Measurements from ENCODE around the gene TTC23L. TPM values are rescaled to one million over a fixed set of nuclear protein-coding genes. Genes with fewer than 3 reads are reported as not detected.
A peak's percentile ranks its signal among the peaks of the same experiment; 100 is the strongest.

Gene TTC23L, protein sequence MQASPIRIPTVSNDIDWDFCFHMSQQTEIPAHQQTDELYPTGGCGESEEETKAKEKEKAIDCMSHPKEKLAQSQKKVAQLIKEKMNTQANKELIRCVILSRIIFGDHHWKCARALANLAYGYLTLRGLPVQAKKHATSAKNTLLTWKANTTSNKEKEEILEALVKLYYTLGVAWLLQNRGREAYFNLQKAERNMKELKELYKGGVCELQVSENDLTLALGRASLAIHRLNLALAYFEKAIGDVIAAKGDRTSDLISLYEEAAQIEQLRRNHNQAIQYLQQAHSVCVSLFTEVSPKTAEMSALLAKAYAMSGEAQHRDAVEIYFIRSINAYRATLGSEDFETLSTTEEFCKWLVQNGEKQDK
- 1 to 10 TPM in 1 of 4 donors, under 1 TPM in 3; 0.45 to 7.1 (median 0.75) TPM for total RNA-seq

GRCh38 chr5:34838785-34839714 lies at the start of gene TTC23L:
Gene TTC23L (plus strand): TSS chr5:34839164. CDS start chr5:34840672, 1,508 bp downstream.
- TF ChIP-seq POLR2A (IDR thresholded peaks at IDR 0.05), result peak in 1 of 2 donors; percentile 82
- TF ChIP-seq CTCF (IDR thresholded peaks at IDR 0.05), result no peak
- DNase-seq, result peak; percentile 91 to 93
- peaks cover 0 to 5% of the 10 kb centered on the region in 2 donors for H3K4me1 ChIP-seq
- H3K4me3 ChIP-seq (replicated peaks in 1 of 3), result peak within 1 kb of the TSS; percentile 56 to 89 (median 78)
- H3K9me3 ChIP-seq, result no peaks in the 10 kb centered on the region
- peak within 1 kb of the TSS; percentile 43 to 73 (median 57) for H3K27ac ChIP-seq
- 2 to 5% methylated on average over 48 to 54 of the region's 73 CpGs for WGBS, 2 donors
- H3K36me3 ChIP-seq, result no peaks in the 10 kb centered on the region
- intact Hi-C loops (cut with DNase I), result loop anchor here (10.0 kb wide), 1 partner anchor 314 kb away; no protein-coding TSS in a partner anchor
- H3K27me3 ChIP-seq, result no peaks in the 10 kb centered on the region

DNA sequence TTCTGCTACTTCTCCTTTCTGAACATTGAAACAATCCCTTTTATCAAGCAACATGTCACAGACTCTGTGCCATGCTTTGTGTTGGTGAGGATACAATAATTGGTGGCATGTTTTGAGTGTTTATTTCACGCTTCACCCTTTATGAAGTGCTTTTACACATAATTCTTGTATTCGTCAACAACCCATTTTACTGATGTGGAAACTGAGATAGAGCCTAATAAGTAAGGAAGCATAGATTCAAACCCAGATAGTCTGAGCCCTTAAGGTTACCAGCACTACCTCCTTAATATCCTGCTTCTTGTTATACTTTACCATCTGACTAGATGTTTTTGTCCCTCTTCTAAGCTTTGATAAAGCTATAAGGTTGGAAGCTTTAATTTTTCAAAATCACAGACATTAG lies 49.3 kb upstream of the TTC23L start:
- H3K4me3 ChIP-seq (replicated peaks in 1 of 3), result no peak overlapping the region
- no peak for DNase-seq
- intact Hi-C loops (cut with DNase I), result no loop called here
- peaks cover 7 to 8% of the 10 kb centered on the region in 2 donors for H3K4me1 ChIP-seq
- H3K9me3 ChIP-seq, result no peaks in the 10 kb centered on the region
- no peak overlapping the region for H3K27ac ChIP-seq
- 93 to 97% methylated on average over 2 of the region's 2 CpGs for WGBS, 2 donors
- TF ChIP-seq CTCF (IDR thresholded peaks at IDR 0.05), result no peak
- TF ChIP-seq POLR2A (IDR thresholded peaks at IDR 0.05), result no peak
- H3K36me3 ChIP-seq, result no peaks in the 10 kb centered on the region
- no peaks in the 10 kb centered on the region for H3K27me3 ChIP-seq

DNA sequence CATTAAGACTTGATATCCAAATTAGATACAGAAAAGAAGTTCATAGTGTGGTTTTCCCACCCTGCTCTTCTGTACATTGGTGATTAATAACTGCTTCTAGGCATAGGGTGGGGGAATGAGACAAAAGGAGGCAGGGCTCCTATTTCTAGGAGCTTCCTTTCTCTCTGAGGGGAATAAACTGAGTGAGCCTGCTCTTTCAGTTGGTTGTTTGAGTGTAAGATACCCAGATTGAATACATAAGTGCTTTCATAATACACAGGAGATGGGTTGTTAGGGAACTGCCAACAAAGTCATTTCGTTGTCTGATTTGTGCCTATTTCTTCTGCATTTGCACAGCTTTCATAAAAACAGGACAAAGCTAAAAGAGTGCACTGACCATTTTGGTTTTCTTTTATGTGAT lies 48.9 kb upstream of the TTC23L start:
- Histone ChIP-seq H3K4me1 (peaks cover 7 to 8% of the 10 kb centered on the region in 2 donors), H3K36me3 (no peaks in the 10 kb centered on the region), H3K27me3 (no peaks in the 10 kb centered on the region), H3K9me3 (no peaks in the 10 kb centered on the region), H3K27ac (no peak overlapping the region), H3K4me3 (replicated peaks in 1 of 3) (no peak overlapping the region)
- intact Hi-C loops (cut with DNase I), result no loop called here
- DNase-seq, result no peak
- 71 to 75% methylated on average over 1 of the region's 1 CpG for WGBS, 2 donors
- TF ChIP-seq CTCF (IDR thresholded peaks at IDR 0.05), result no peak
- TF ChIP-seq POLR2A (IDR thresholded peaks at IDR 0.05), result no peak

DNA sequence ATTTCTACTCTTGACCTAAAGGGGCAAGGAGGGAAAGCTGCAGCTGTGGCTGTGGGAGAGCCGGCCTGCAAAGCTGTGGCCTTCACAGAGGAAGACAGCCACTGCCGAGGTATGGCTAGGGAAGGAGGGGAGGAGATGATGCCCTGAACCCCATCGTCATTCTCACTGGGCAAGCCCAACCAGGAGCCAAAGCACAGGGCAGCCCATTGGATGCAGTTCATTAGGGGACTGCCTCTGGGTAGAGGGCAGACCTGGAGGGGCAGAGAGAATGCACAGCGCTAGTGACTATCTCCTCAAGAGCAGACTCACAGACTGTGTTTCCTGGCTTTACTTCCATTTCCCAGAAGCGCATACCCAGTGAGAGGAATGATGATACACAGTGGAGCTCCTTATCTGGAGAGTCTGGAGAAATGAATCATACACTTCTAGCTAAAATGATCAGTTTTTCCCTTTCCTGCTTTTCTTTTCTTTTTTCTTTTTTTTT lies 47.2 kb upstream of the TTC23L start:
- Histone ChIP-seq H3K4me3 (replicated peaks in 1 of 3) (no peak overlapping the region), H3K4me1 (peaks cover 7 to 8% of the 10 kb centered on the region in 2 donors), H3K36me3 (no peaks in the 10 kb centered on the region), H3K9me3 (no peaks in the 10 kb centered on the region), H3K27ac (no peak overlapping the region), H3K27me3 (no peaks in the 10 kb centered on the region)
- TF ChIP-seq POLR2A (IDR thresholded peaks at IDR 0.05) (no peak), CTCF (IDR thresholded peaks at IDR 0.05) (no peak)
- no peak for DNase-seq
- intact Hi-C loops (cut with DNase I), result no loop called here
- WGBS, 2 donors, result 79 to 93% methylated on average over 5 of the region's 5 CpGs

Data from thyroid gland (tissue), 4 donors.